ENCODE data around the gene PEX13.
"Not testable (repeated sequence)": the region's sequence is repeated elsewhere in the genome, so short reads cannot be mapped to it uniquely, and the experiment has no call there.

Gene PEX13

GRCh38 chr2:61017556-61018317 is at the start of gene PEX13, which contains the start of gene PUS10:
Gene PEX13, plus strand, starts transcription at chr2:61017720. Its CDS starts 40 bp downstream, at chr2:61017760.
Gene PUS10, minus strand, starts transcription at chr2:61018255. Its CDS starts 6,365 bp downstream, at chr2:61011890.
- DNase-seq (ENCODE audit: low spot score), result peak; percentile 78

- DNase-seq (ENCODE audit: low spot score), result no peak
These were observed 44.4 kb upstream of the PEX13 start for GRCh38 chr2:60972889-60973656.

- no peak for DNase-seq (ENCODE audit: low spot score)
These were observed 43.8 kb upstream of the PEX13 start for GRCh38 chr2:60973705-60974104.

DNA sequence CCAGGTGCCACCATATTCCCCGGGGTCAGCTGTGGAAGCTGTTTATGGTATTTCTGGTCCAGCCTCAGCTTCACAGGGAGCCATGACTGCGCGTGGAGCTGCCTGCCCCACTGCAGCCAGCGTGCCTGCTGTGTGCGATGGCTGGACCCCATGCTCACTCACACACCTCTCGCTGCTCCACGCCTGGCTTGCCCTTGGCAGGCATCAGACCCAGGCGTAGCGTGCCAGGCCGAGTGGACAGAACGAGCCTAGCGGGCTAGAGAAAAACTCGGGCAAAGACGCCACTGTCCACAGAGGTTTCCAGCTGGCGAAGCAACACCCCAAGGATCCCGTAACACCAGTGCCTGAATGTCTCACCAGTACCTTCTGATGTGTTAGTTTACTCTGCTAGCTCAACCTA is 42.9 kb upstream of the PEX13 start:
- DNase-seq (ENCODE audit: low spot score), result no peak

- DNase-seq (ENCODE audit: low spot score), result no peak
These were observed 41.2 kb upstream of the PEX13 start for GRCh38 chr2:60976256-60976850.

GRCh38 chr2:60976875-60977561 is 40.5 kb upstream of the PEX13 start:
- no peak for DNase-seq (ENCODE audit: low spot score)

DNA sequence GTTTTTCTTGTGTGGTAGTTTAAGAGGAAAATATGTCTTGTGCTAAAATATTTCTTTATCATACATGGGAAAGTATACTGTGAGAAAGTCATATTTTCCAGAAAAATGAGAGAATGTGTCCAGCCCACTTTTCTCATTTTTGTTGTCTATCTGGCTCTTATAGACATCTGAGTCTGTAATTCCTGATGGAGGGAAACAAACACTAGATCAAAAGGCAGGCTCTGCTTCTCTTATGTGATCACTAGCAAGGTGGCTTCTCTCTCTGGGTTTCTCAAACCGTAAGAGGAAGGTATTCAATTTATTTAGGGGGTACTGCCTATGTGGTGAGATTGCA is 40.0 kb upstream of the PEX13 start:
- DNase-seq (ENCODE audit: low spot score), result no peak

DNA sequence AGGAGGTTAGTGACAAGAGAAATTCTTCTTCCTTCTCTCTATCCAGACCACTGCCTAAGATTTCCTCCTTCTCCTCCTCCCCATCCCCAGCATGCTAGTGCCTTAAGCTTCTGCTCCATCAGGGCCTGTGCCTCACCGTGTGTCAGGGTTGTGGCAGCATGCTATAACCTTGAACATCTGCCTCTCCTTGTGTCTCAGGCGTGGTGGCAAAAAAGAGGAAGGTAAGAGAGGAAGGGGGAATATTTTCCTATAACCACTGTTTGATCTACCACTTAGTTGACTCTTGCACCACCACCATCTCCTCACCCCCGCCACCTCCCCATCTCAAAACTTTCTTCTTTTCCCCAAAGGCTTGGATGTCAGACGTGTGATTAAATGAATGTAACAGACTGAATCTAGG is 38.3 kb upstream of the PEX13 start:
- DNase-seq (ENCODE audit: low spot score), result no peak

GRCh38 chr2:60980071-60980815 is 37.3 kb upstream of the PEX13 start:
- DNase-seq (ENCODE audit: low spot score), result no peak

DNA sequence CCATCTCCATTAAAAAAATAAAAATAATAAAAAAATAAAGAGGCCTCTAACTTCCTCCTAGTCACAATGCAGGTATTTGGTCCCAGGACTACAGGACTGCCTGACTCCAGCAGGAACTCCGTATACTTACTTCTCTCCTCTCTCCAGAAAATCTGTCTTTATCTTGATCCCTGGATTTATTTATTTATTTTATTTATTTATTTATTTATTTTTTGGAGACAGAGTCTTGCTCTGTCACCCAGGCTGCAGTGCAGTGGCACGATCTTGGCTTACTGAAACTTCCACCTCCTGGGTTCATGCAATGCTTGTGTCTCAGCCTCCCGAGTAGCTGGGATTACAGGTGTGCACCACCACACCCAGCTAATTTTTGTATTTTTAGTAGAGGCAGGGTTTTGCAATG is 35.5 kb upstream of the PEX13 start:
- not testable (repeated sequence) for DNase-seq (ENCODE audit: low spot score)

DNA sequence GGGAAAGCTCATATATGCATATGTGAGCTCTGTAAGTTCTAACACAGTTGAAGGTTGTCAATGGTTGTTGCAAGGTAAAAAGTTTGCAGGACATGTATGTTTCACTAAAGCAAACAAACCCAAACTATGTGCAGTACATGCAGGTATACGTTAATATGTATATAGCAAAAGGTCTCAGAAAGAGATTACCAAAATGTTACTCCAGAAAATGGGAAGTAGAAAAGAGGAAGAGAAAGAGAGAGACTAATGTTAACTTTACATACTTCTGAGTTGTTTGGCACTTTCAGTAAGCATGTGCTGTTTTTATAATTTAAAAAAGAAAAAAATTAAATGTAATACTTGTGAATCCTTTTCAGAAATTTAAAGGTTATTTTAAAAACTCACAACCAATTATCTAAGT is 32.8 kb upstream of the PEX13 start:
- DNase-seq (ENCODE audit: low spot score), result no peak

DNA sequence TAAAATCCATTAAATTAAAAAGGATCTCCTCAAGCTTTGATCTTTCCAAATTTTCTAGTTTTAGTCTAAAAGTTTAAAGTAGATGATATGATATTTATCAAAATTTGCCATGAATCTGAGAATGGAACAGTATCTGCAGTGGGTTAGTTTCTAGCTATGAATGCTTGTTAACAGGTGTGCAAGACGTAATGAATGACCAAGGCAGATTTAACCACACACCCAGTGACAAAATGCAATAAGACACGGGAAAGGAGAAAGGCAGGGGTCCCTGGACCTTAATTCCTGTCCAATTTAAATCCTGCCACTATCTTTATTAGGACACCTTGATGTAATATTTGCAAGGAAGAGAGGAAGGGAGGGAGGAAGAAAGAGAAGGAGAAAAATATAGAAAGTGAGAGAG is 30.5 kb upstream of the PEX13 start:
- no peak for DNase-seq (ENCODE audit: low spot score)

DNA sequence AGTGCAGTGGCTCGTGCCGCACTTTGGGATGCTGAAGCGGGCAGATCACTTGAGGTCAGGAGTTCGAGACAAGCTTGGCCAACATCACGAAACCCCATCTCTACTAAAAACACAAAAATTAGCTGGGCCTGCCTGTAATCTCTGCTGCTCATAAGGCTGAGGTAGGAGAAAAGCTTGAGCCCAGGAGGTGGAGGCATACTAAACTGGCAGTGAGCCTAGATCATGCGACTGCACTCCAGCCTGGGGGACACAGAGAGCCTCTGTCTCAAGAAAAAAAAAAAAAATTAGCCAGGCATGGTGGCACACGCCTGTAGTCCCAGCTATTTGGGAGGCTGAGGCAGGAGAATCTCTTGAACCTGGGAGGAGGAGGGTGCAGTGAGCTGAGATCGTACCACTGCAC is 29.9 kb upstream of the PEX13 start:
- DNase-seq (ENCODE audit: low spot score), result not testable (repeated sequence)

GRCh38 chr2:60989259-60989658 is 28.3 kb upstream of the PEX13 start:
- peak; percentile 46 for DNase-seq (ENCODE audit: low spot score)

GRCh38 chr2:60991644-60992043 is 25.9 kb upstream of the PEX13 start:
- DNase-seq (ENCODE audit: low spot score), result no peak

DNA sequence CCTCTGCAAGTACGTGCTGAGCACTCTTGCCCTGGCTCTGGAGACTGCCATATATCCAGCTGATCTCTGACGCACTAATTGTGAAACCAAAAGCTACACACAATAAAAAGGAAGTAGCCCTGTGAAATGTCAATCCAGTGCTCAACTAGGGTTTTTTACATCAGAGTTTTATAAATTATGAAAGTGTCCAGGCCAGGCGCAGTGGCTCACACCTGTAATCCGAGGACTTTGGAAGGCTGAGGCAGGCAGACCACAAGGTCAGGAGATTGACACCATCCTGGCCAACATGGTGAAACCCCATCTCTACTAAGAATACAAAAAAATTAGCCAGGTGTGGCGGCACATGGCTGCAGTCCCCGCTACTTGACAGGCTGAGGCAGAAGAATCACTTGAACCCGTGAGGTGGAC is 24.5 kb upstream of the PEX13 start:
- DNase-seq (ENCODE audit: low spot score), result no peak

GRCh38 chr2:60994131-60994530 is 23.4 kb upstream of the PEX13 start:
- no peak for DNase-seq (ENCODE audit: low spot score)

GRCh38 chr2:60998628-60999545 is 18.6 kb upstream of the PEX13 start:
- peak; percentile 67 for DNase-seq (ENCODE audit: low spot score)

- no peak for DNase-seq (ENCODE audit: low spot score)
These were observed 11.8 kb upstream of the PEX13 start for GRCh38 chr2:61005736-61006135.

DNA sequence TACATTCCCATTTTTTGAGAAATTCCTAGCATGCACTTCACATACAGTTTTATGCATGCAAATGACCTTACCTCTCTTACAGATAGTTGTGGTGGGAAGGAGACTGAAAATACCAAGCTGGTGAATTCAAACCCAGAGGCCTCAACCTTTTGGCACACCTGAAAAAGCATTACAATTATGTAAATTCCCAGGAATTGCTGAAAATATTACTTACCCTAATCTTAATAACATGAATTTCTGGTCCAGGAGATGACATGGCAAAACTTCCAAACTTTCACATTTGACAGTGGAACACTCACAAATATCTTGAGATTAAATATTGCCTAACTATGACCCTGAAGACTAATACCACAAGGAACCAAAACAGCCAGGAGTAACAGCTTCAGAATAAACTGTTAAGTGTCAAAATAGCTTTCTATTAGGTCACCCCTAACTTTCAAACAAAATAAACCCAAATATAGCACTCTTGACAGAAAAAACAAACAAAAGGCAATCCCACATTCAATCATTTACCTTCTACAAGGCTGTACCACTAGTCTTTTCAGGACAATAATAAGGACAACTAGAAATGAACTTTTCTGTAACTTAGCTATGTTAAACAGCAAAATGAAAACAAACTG is 10.9 kb upstream of the PEX13 start:
- no peak for DNase-seq (ENCODE audit: low spot score)

Data from LoVo (cell line).